GM12891 (cell line): Measurements from ENCODE around the gene ELL.

Experiments used
- PAX5 ChIP-seq: IDR thresholded peaks from 2 replicates; pipeline ENCODE4 v1.6.1; 2011; ENCODE audit warnings: low read length, moderate library complexity, mild to moderate bottlenecking; ENCODE audit not compliant: insufficient read depth, severe bottlenecking
- POLR2A ChIP-seq: IDR thresholded peaks from 2 replicates; pipeline ENCODE4 v1.6.1; 2011; ENCODE audit warnings: low read depth, low read length, control low read depth
- POLR2AphosphoS5 ChIP-seq: IDR thresholded peaks from 2 replicates; pipeline ENCODE4 v1.6.1; 2011; ENCODE audit warnings: low read depth, low read length, control low read depth
- TAF1 ChIP-seq: IDR thresholded peaks from 2 replicates; pipeline ENCODE4 v1.6.1; 2011; ENCODE audit warnings: low read depth, low read length, control low read depth

GRCh38 chr19:18440415-18440877 lies 81.4 kb downstream of the ELL start:
- TF ChIP-seq POLR2A (no peak), TAF1 (no peak), PAX5 (no peak), POLR2AphosphoS5 (no peak; the same call in 1 of the 2 replicates)
